Epithelial cell of prostate (primary cell): Measurements from ENCODE around the gene IGSF8.

Experiments
- DNase-seq: peaks from one replicate; pipeline ENCODE4 v3.0.0-alpha.2; 2011; ENCODE audit warnings: low read depth, low spot score
- H3K27ac ChIP-seq: fragments of 450-650 bp; 2 replicates; pipeline ENCODE4 v1.5.1; 2017; ENCODE audit warnings: mild to moderate bottlenecking

The IGSF8 gene

GRCh38 chr1:160097911-160098851 is at the start of gene IGSF8:
TSS of gene IGSF8 (minus strand) at chr1:160098619. CDS start at chr1:160098472, 147 bp downstream.
- H3K27ac ChIP-seq: peak within 1 kb of the TSS; percentile 61

GRCh38 chr1:160148121-160148520 is 49.7 kb upstream of the IGSF8 start:
- H3K27ac ChIP-seq: no peak overlapping the region
- DNase-seq: no peak

More at GRCh38 chr1:160097911-160098851, at the start of gene IGSF8:
- peak; percentile 22 for DNase-seq

GRCh38 chr1:160146107-160146506 is 47.7 kb upstream of the IGSF8 start:
- DNase-seq: no peak
- no peak overlapping the region for H3K27ac ChIP-seq

GRCh38 chr1:160144921-160145320 is 46.5 kb upstream of the IGSF8 start:
- DNase-seq: no peak
- H3K27ac ChIP-seq: no peak overlapping the region

GRCh38 chr1:160143695-160144094 is 45.3 kb upstream of the IGSF8 start:
- no peak for DNase-seq
- no peak overlapping the region for H3K27ac ChIP-seq

- DNase-seq: no peak
- no peak overlapping the region for H3K27ac ChIP-seq
Observed at GRCh38 chr1:160139840-160140239, 41.4 kb upstream of the IGSF8 start.

- no peak overlapping the region for H3K27ac ChIP-seq
- DNase-seq: no peak
Observed at GRCh38 chr1:160137216-160137862, 38.9 kb upstream of the IGSF8 start.

GRCh38 chr1:160136926-160137200 is 38.4 kb upstream of the IGSF8 start:
- no peak for DNase-seq
- no peak overlapping the region for H3K27ac ChIP-seq

- DNase-seq: no peak
- H3K27ac ChIP-seq: no peak overlapping the region
Observed at GRCh38 chr1:160136121-160136925, 37.9 kb upstream of the IGSF8 start.

- no peak overlapping the region for H3K27ac ChIP-seq
- no peak for DNase-seq
Observed at GRCh38 chr1:160134791-160135572, 36.6 kb upstream of the IGSF8 start.

GRCh38 chr1:160133990-160134770 is 35.8 kb upstream of the IGSF8 start:
- DNase-seq: no peak
- H3K27ac ChIP-seq: no peak overlapping the region

GRCh38 chr1:160131803-160132565 is 33.6 kb upstream of the IGSF8 start:
- DNase-seq: no peak
- H3K27ac ChIP-seq: no peak overlapping the region

- no peak overlapping the region for H3K27ac ChIP-seq
- DNase-seq: no peak
Observed at GRCh38 chr1:160130939-160131338, 32.5 kb upstream of the IGSF8 start.

- no peak overlapping the region for H3K27ac ChIP-seq
- no peak for DNase-seq
Observed at GRCh38 chr1:160130486-160130885, 32.1 kb upstream of the IGSF8 start.

GRCh38 chr1:160129966-160130365 is 31.5 kb upstream of the IGSF8 start:
- no peak overlapping the region for H3K27ac ChIP-seq
- DNase-seq: no peak

GRCh38 chr1:160129558-160129957 is 31.1 kb upstream of the IGSF8 start:
- no peak for DNase-seq
- H3K27ac ChIP-seq: no peak overlapping the region

GRCh38 chr1:160129046-160129445 is 30.6 kb upstream of the IGSF8 start:
- no peak for DNase-seq

GRCh38 chr1:160128636-160129035 is 30.2 kb upstream of the IGSF8 start:
- H3K27ac ChIP-seq: no peak overlapping the region
- no peak for DNase-seq

More at GRCh38 chr1:160129046-160129445, 30.6 kb upstream of the IGSF8 start:
- no peak overlapping the region for H3K27ac ChIP-seq
